ENCODE measurements around the gene EYS. TPM values are rescaled to one million over a fixed set of nuclear protein-coding genes. Genes with fewer than 3 reads are reported as not detected.
A peak's percentile ranks its signal among the peaks of the same experiment; 100 is the strongest.

Gene EYS
- total and polyA plus RNA-seq, 2 of the 13 experiments (the other 11 are each of a cell fraction or from before 2014, with no cell fraction given): 0.04 to 0.07 TPM

DNA sequence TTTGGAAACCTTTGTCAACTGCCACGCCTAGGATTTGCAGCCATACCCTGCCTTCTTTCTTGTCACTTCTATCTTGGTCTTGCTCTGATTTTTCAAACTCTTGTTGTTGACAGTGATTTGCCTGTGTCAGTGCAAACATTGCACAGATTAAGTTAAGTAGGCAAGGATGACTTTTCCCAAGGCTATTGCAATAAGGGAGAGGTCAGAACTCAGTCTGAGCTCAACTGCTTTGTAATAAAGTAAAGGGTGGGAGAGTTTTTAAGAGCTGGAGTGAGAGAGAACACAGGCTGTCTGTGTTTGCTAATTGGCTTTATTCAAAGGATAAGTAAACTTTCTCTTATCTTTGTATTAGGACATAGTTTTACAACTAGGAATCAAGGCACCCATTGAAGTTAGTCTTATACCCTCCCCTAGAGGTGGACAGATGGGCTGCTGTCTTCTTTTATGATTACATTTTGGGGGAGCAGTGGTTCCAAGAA lies 1622.8 kb downstream of the EYS start (continued):
- TF ChIP-seq, protein P1, sequence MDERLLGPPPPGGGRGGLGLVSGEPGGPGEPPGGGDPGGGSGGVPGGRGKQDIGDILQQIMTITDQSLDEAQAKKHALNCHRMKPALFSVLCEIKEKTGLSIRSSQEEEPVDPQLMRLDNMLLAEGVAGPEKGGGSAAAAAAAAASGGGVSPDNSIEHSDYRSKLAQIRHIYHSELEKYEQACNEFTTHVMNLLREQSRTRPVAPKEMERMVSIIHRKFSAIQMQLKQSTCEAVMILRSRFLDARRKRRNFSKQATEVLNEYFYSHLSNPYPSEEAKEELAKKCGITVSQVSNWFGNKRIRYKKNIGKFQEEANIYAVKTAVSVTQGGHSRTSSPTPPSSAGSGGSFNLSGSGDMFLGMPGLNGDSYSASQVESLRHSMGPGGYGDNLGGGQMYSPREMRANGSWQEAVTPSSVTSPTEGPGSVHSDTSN (CRISPR knock-in tag; IDR thresholded peaks at IDR 0.05): no peak
- TF ChIP-seq, protein P2, sequence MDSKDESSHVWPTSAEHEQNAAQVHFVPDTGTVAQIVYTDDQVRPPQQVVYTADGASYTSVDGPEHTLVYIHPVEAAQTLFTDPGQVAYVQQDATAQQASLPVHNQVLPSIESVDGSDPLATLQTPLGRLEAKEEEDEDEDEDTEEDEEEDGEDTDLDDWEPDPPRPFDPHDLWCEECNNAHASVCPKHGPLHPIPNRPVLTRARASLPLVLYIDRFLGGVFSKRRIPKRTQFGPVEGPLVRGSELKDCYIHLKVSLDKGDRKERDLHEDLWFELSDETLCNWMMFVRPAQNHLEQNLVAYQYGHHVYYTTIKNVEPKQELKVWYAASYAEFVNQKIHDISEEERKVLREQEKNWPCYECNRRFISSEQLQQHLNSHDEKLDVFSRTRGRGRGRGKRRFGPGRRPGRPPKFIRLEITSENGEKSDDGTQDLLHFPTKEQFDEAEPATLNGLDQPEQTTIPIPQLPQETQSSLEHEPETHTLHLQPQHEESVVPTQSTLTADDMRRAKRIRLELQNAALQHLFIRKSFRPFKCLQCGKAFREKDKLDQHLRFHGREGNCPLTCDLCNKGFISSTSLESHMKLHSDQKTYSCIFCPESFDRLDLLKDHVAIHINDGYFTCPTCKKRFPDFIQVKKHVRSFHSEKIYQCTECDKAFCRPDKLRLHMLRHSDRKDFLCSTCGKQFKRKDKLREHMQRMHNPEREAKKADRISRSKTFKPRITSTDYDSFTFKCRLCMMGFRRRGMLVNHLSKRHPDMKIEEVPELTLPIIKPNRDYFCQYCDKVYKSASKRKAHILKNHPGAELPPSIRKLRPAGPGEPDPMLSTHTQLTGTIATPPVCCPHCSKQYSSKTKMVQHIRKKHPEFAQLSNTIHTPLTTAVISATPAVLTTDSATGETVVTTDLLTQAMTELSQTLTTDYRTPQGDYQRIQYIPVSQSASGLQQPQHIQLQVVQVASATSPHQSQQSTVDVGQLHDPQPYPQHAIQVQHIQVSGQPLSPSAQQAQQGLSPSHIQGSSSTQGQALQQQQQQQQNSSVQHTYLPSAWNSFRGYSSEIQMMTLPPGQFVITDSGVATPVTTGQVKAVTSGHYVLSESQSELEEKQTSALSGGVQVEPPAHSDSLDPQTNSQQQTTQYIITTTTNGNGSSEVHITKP (CRISPR knock-in tag; IDR thresholded peaks at IDR 0.05; ENCODE audit: low read depth): no peak
- TF ChIP-seq, protein P3, sequence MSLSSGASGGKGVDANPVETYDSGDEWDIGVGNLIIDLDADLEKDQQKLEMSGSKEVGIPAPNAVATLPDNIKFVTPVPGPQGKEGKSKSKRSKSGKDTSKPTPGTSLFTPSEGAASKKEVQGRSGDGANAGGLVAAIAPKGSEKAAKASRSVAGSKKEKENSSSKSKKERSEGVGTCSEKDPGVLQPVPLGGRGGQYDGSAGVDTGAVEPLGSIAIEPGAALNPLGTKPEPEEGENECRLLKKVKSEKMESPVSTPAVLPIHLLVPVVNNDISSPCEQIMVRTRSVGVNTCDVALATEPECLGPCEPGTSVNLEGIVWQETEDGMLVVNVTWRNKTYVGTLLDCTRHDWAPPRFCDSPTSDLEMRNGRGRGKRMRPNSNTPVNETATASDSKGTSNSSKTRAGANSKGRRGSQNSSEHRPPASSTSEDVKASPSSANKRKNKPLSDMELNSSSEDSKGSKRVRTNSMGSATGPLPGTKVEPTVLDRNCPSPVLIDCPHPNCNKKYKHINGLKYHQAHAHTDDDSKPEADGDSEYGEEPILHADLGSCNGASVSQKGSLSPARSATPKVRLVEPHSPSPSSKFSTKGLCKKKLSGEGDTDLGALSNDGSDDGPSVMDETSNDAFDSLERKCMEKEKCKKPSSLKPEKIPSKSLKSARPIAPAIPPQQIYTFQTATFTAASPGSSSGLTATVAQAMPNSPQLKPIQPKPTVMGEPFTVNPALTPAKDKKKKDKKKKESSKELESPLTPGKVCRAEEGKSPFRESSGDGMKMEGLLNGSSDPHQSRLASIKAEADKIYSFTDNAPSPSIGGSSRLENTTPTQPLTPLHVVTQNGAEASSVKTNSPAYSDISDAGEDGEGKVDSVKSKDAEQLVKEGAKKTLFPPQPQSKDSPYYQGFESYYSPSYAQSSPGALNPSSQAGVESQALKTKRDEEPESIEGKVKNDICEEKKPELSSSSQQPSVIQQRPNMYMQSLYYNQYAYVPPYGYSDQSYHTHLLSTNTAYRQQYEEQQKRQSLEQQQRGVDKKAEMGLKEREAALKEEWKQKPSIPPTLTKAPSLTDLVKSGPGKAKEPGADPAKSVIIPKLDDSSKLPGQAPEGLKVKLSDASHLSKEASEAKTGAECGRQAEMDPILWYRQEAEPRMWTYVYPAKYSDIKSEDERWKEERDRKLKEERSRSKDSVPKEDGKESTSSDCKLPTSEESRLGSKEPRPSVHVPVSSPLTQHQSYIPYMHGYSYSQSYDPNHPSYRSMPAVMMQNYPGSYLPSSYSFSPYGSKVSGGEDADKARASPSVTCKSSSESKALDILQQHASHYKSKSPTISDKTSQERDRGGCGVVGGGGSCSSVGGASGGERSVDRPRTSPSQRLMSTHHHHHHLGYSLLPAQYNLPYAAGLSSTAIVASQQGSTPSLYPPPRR (CRISPR knock-in tag; IDR thresholded peaks at IDR 0.05; ENCODE audit: borderline replicate concordance): peak; percentile 95
- peak; percentile 69; the same call in 1 of the 2 replicates for TF ChIP-seq TBX3 (IDR thresholded peaks at IDR 0.05; ENCODE audit: borderline replicate concordance)
- TF ChIP-seq, protein P4, sequence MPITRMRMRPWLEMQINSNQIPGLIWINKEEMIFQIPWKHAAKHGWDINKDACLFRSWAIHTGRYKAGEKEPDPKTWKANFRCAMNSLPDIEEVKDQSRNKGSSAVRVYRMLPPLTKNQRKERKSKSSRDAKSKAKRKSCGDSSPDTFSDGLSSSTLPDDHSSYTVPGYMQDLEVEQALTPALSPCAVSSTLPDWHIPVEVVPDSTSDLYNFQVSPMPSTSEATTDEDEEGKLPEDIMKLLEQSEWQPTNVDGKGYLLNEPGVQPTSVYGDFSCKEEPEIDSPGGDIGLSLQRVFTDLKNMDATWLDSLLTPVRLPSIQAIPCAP (CRISPR knock-in tag; IDR thresholded peaks at IDR 0.05; ENCODE audit: low read depth): no peak
- no peak for TF ChIP-seq ZNF556 (CRISPR knock-in tag; IDR thresholded peaks at IDR 0.05; ENCODE audit: borderline replicate concordance)
- no peak for TF ChIP-seq ZBTB7B (CRISPR knock-in tag; IDR thresholded peaks at IDR 0.05)
- TF ChIP-seq, protein P5, sequence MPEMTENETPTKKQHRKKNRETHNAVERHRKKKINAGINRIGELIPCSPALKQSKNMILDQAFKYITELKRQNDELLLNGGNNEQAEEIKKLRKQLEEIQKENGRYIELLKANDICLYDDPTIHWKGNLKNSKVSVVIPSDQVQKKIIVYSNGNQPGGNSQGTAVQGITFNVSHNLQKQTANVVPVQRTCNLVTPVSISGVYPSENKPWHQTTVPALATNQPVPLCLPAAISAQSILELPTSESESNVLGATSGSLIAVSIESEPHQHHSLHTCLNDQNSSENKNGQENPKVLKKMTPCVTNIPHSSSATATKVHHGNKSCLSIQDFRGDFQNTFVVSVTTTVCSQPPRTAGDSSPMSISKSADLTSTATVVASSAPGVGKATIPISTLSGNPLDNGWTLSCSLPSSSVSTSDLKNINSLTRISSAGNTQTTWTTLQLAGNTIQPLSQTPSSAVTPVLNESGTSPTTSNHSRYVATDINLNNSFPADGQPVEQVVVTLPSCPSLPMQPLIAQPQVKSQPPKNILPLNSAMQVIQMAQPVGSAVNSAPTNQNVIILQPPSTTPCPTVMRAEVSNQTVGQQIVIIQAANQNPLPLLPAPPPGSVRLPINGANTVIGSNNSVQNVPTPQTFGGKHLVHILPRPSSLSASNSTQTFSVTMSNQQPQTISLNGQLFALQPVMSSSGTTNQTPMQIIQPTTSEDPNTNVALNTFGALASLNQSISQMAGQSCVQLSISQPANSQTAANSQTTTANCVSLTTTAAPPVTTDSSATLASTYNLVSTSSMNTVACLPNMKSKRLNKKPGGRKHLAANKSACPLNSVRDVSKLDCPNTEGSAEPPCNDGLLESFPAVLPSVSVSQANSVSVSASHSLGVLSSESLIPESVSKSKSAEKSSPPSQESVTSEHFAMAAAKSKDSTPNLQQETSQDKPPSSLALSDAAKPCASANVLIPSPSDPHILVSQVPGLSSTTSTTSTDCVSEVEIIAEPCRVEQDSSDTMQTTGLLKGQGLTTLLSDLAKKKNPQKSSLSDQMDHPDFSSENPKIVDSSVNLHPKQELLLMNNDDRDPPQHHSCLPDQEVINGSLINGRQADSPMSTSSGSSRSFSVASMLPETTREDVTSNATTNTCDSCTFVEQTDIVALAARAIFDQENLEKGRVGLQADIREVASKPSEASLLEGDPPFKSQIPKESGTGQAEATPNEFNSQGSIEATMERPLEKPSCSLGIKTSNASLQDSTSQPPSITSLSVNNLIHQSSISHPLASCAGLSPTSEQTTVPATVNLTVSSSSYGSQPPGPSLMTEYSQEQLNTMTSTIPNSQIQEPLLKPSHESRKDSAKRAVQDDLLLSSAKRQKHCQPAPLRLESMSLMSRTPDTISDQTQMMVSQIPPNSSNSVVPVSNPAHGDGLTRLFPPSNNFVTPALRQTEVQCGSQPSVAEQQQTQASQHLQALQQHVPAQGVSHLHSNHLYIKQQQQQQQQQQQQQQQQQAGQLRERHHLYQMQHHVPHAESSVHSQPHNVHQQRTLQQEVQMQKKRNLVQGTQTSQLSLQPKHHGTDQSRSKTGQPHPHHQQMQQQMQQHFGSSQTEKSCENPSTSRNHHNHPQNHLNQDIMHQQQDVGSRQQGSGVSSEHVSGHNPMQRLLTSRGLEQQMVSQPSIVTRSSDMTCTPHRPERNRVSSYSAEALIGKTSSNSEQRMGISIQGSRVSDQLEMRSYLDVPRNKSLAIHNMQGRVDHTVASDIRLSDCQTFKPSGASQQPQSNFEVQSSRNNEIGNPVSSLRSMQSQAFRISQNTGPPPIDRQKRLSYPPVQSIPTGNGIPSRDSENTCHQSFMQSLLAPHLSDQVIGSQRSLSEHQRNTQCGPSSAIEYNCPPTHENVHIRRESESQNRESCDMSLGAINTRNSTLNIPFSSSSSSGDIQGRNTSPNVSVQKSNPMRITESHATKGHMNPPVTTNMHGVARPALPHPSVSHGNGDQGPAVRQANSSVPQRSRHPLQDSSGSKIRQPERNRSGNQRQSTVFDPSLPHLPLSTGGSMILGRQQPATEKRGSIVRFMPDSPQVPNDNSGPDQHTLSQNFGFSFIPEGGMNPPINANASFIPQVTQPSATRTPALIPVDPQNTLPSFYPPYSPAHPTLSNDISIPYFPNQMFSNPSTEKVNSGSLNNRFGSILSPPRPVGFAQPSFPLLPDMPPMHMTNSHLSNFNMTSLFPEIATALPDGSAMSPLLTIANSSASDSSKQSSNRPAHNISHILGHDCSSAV (CRISPR knock-in tag; IDR thresholded peaks at IDR 0.05; ENCODE audit: borderline replicate concordance): no peak
- TF ChIP-seq ZNF850 (CRISPR knock-in tag; conservative IDR thresholded peaks at IDR 0.05): no peak

Data from HepG2 (cell line).